Caco-2 (cell line): ENCODE data around the gene PLXNA3. TPM values are rescaled to one million over a fixed set of nuclear protein-coding genes. Genes with fewer than 3 reads are reported as not detected.

Source experiments
- BruUV-seq: library from RNA; stranded (reverse); fragments of 400-500 nt; replicated peaks from 2 replicates; lab custom pipeline; 2021; lab: Mats Ljungman, UMichigan
- CTCF ChIA-PET: fragments of 300-600 bp; sonication (Branson Sonifier 250); formaldehyde crosslinking; loops from one replicate; lab custom pipeline; 2022; ENCODE audit warnings: antibody characterized with exemption; lab: Charles Lee
- POLR2A ChIA-PET: fragments of 300-600 bp; sonication (Branson Sonifier 250); formaldehyde crosslinking; loops from one replicate; lab custom pipeline; 2022; ENCODE audit warnings: antibody characterized with exemption; lab: Charles Lee
- DNase-seq, 2 experiments: peaks; one replicate each; pipeline versions ENCODE4 v3.0.0 to v3.0.0-alpha.2; 2020 to 2022
- H3K27me3 ChIP-seq: replicated peaks from 2 replicates; pipeline ENCODE4 v1.6.0; 2011; ENCODE audit warnings: low read length; ENCODE audit not compliant: control insufficient read depth, insufficient read depth
- H3K36me3 ChIP-seq: 2 replicates; pipeline ENCODE4 v1.5.1; 2011; ENCODE audit warnings: low read length; ENCODE audit not compliant: control insufficient read depth, insufficient read depth
- H3K4me1 ChIP-seq: fragments of 250-450 bp; sonication (Bioruptor Pico); 2 replicates; pipeline ENCODE4 v1.5.1; 2020; ENCODE audit warnings: mild to moderate bottlenecking
- H3K4me3 ChIP-seq: 2 replicates; pipeline ENCODE4 v1.5.1; 2011; ENCODE audit warnings: low read depth, mild to moderate bottlenecking, control low read depth, low read length
- H3K9me3 ChIP-seq: fragments of 250-450 bp; sonication (Bioruptor Pico); 2 replicates; pipeline ENCODE4 v1.5.1; 2020; ENCODE audit warnings: mild to moderate bottlenecking, moderate library complexity
- H3K27ac Mint-ChIP-seq: one replicate; pipeline ENCODE4 v1.8.0; 2022; ENCODE audit warnings: mixed read lengths; ENCODE audit not compliant: unreplicated experiment
- H3K27me3 Mint-ChIP-seq: one replicate; pipeline ENCODE4 v1.8.0; 2022; ENCODE audit warnings: mixed read lengths; ENCODE audit not compliant: insufficient read depth, unreplicated experiment
- H3K36me3 Mint-ChIP-seq: one replicate; pipeline ENCODE4 v1.8.0; 2022; ENCODE audit warnings: mild to moderate bottlenecking, mixed read lengths; ENCODE audit not compliant: insufficient read depth, unreplicated experiment
- H3K4me1 Mint-ChIP-seq: one replicate; pipeline ENCODE4 v1.8.0; 2022; ENCODE audit warnings: low read depth, mixed read lengths; ENCODE audit not compliant: unreplicated experiment
- H3K4me3 Mint-ChIP-seq: one replicate; pipeline ENCODE4 v1.8.0; 2022; ENCODE audit warnings: mild to moderate bottlenecking, moderate library complexity, mixed read lengths; ENCODE audit not compliant: unreplicated experiment
- H3K9me3 Mint-ChIP-seq: one replicate; pipeline ENCODE4 v1.8.0; 2022; ENCODE audit warnings: mixed read lengths; ENCODE audit not compliant: unreplicated experiment
- CTCF ChIP-seq, 2 experiments: fragments of 200-600 bp in 1 of 2; IDR thresholded peaks; 1 replicate in 1 of 2; 2 replicates in 1 of 2; pipeline versions ENCODE4 v1.5.1 to v1.8.0; 2011 to 2022; ENCODE audit warnings: antibody characterized with exemption in 1 of 2, control low read depth in 1 of 2, inconsistent platforms in 1 of 2, low read depth in 1 of 2, low read length in 1 of 2, mild to moderate bottlenecking in 1 of 2, moderate library complexity in 1 of 2; ENCODE audit not compliant: insufficient read depth in 1 of 2, severe bottlenecking in 1 of 2, unreplicated experiment in 1 of 2
- intact Hi-C: fragments of 100-400 bp; cut with micrococcal nuclease; formaldehyde crosslinking; loops from one replicate; pipeline ENCODE4 v1.10.0; 2022; ENCODE audit not compliant: unreplicated experiment
- total RNA-seq: library from RNA; stranded (reverse); gene quantifications from 2 replicates; pipeline ENCODE4 v1.2.3, GENCODE V29; 2022

The PLXNA3 gene
- total RNA-seq, 1 experiment from 2014 or later = 58.4 TPM

GRCh38 chrX:154486396-154487207 lies 28.5 kb downstream of the PLXNA3 start, which contains the start of gene UBL4A:
TSS of gene UBL4A (minus strand) at chrX:154486615. CDS start at chrX:154486584, 31 bp downstream.
- intact Hi-C loops = no loop called here
- POLR2A ChIA-PET = interaction anchor here (0.6 to 1.2 kb wide), 5 partner anchors 8 to 116 kb away, joined by 3 to 4 read pairs (median 3); partner anchors contain the start of gene LAGE3

GRCh38 chrX:154487518-154488290 lies 29.6 kb downstream of the PLXNA3 start:
- CTCF ChIA-PET = no interaction called here

More at GRCh38 chrX:154486396-154487207, 28.5 kb downstream of the PLXNA3 start, which contains the start of gene UBL4A:
- H3K4me3 ChIP-seq = peak within 1 kb of the TSS; percentile 70
- H3K36me3 Mint-ChIP-seq = peaks cover 15% of the 10 kb centered on the region
- H3K9me3 Mint-ChIP-seq = no peaks in the 10 kb centered on the region
- no TSS peak for BruUV-seq
- H3K27me3 ChIP-seq = no peaks in the 10 kb centered on the region
- no peaks in the 10 kb centered on the region for H3K27me3 Mint-ChIP-seq
- TF ChIP-seq CTCF (IDR thresholded peaks at IDR 0.05; ENCODE audit: insufficient read depth in 1 of 2, low read depth in 1 of 2, low read length in 1 of 2, severe bottlenecking in 1 of 2, unreplicated experiment in 1 of 2) = no peak
- peak; percentile 89 to 90 for DNase-seq
- H3K9me3 ChIP-seq = no peaks in the 10 kb centered on the region
- H3K27ac Mint-ChIP-seq = peak within 1 kb of the TSS; percentile 84
- CTCF ChIA-PET = interaction anchor here (0.6 kb wide), 1 partner anchor 41 kb away, joined by 4 read pairs; no protein-coding TSS in a partner anchor
- H3K4me3 Mint-ChIP-seq = peak within 1 kb of the TSS; percentile 71
- peaks cover 4% of the 10 kb centered on the region; the same call in 1 of the 2 replicates for H3K4me1 ChIP-seq
- H3K36me3 ChIP-seq = 0 out of 2 replicates have a peak, but pooled peaks cover 1% of the 10 kb centered on the region
- peaks cover 6% of the 10 kb centered on the region for H3K4me1 Mint-ChIP-seq

More at GRCh38 chrX:154487518-154488290, 29.6 kb downstream of the PLXNA3 start:
- Histone ChIP-seq H3K9me3 (no peaks in the 10 kb centered on the region), H3K4me3 (no peak overlapping the region), H3K27me3 (no peaks in the 10 kb centered on the region), H3K4me1 (peaks cover 4% of the 10 kb centered on the region; the same call in 1 of the 2 replicates), H3K36me3 (0 out of 2 replicates have a peak, but pooled peaks cover 1% of the 10 kb centered on the region)
- no peaks in the 10 kb centered on the region for H3K27me3 Mint-ChIP-seq
- H3K36me3 Mint-ChIP-seq = peaks cover 15% of the 10 kb centered on the region
- no peaks in the 10 kb centered on the region for H3K9me3 Mint-ChIP-seq
- POLR2A ChIA-PET = interaction anchor here (1.1 to 1.2 kb wide), 3 partner anchors 9 to 54 kb away, joined by 3 to 4 read pairs (median 3); partner anchors contain the start of gene LAGE3
- BruUV-seq = no TSS peak
- H3K27ac Mint-ChIP-seq = peak overlapping the region; percentile 84
- TF ChIP-seq CTCF (IDR thresholded peaks at IDR 0.05; ENCODE audit: insufficient read depth in 1 of 2, low read depth in 1 of 2, low read length in 1 of 2, severe bottlenecking in 1 of 2, unreplicated experiment in 1 of 2) = no peak
- H3K4me1 Mint-ChIP-seq = peaks cover 6% of the 10 kb centered on the region
- intact Hi-C loops = no loop called here
- no peak for DNase-seq
- no peak overlapping the region for H3K4me3 Mint-ChIP-seq
